ENCODE measurements around the gene SDC1. TPM values are rescaled to one million over a fixed set of nuclear protein-coding genes. Genes with fewer than 3 reads are reported as not detected.
A peak's percentile ranks its signal among the peaks of the same experiment; 100 is the strongest.
"Not testable (repeated sequence)": the region's sequence is repeated elsewhere in the genome, so short reads cannot be mapped to it uniquely, and the experiment has no call there.

The SDC1 gene, protein sequence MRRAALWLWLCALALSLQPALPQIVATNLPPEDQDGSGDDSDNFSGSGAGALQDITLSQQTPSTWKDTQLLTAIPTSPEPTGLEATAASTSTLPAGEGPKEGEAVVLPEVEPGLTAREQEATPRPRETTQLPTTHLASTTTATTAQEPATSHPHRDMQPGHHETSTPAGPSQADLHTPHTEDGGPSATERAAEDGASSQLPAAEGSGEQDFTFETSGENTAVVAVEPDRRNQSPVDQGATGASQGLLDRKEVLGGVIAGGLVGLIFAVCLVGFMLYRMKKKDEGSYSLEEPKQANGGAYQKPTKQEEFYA
- total RNA-seq (2014; rRNA removed; shearing (Covaris generic)), result 75.2 and 117 TPM in 2 replicates

DNA sequence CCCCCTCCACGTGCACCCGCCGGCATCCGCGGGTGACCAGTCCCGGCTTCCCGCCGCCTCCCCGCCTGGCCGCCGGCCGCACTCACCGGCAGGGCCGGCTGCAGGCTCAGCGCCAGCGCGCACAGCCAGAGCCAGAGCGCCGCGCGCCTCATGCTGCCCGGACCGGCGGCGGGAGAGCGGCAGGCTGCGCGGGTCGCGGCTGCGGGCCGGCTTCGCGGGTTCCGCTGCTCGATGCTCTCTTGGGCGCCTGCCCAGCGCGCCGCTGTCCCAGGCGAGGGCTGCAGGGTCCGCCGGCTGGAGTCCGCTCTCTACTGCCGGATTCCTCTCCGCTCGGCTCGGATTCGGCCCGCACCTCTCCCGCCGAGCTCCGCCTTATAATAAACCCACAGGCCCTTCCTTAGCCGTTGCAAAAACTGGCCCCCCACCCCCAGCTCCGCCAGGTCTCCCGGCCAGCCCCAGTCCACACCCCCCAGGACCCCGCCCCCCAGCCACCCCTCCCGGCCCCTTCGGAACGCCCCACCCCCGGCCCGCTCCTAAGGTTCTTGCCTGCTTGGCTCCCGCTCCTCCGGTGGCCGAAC is at the start of gene SDC1:
Gene SDC1 (minus strand): TSS at position 415 of the 578 bp plus-strand sequence. CDS start 263 bp downstream, at position 152.
- Histone ChIP-seq H3K4me3 (peak within 1 kb of the TSS; percentile 86), H3K9me3 (replicated peaks) (peaks cover 5% of the 10 kb centered on the region; the same call in 1 of the 2 replicates), H3K4me1 (replicated peaks) (peaks cover 58% of the 10 kb centered on the region), H3K27ac (peak within 1 kb of the TSS; percentile 48), H3K27me3 (replicated peaks) (no peaks in the 10 kb centered on the region), H3K36me3 (peaks cover 29% of the 10 kb centered on the region)
- peak; percentile 65 to 85 for DNase-seq (ENCODE audit: low read depth in 1 of 2, low spot score in 2 of 2)

DNA sequence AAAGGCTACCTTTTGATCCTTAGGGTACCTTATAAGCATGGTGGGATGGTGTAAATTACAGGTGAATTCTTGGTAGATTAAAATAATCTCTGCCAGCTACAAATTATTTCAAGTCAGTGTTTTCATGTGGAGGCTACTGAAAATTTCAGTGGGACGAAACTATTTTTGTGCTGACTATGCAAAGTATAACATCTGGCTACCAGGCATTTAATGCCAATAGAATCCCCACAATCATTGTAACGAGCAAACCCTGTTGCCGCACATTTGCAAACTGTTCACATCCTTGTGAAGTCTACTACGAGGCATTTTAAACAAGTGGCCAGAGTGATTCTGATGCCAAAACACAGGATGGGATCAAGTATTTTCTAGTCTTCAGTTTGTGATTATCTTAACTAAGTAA is 48.1 kb upstream of the SDC1 start:
- Histone ChIP-seq H3K9me3 (replicated peaks) (no peaks in the 10 kb centered on the region), H3K4me1 (replicated peaks) (no peaks in the 10 kb centered on the region), H3K27ac (no peak overlapping the region), H3K4me3 (no peak overlapping the region), H3K27me3 (replicated peaks) (no peaks in the 10 kb centered on the region), H3K36me3 (peaks cover 35% of the 10 kb centered on the region)
- DNase-seq (ENCODE audit: low read depth in 1 of 2, low spot score in 2 of 2), result no peak

DNA sequence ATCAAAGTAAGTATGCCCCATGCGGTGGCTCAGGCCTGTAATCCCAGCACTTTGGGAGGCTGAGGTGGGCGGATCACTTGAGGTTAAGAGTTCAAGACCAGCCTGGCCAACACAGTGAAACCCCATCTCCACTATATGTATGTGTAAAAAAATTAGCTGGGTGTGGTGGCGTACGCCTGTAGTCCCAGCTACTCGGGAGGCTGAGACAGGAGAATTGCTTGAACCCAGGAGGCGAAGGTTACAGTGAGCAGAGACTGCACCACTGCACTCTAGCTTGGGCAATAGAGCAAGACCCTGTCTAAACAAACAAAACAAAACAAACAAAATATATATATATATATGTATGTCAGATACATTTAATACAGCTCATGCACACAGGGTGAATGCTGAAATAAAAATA is 43.4 kb upstream of the SDC1 start:
- H3K9me3 ChIP-seq (replicated peaks); H3K27me3 ChIP-seq (replicated peaks); DNase-seq (ENCODE audit: low read depth in 1 of 2, low spot score in 2 of 2); H3K4me1 ChIP-seq (replicated peaks); H3K27ac ChIP-seq; H3K4me3 ChIP-seq: not testable (repeated sequence)
- H3K36me3 ChIP-seq, result peaks cover 25% of the 10 kb centered on the region

DNA sequence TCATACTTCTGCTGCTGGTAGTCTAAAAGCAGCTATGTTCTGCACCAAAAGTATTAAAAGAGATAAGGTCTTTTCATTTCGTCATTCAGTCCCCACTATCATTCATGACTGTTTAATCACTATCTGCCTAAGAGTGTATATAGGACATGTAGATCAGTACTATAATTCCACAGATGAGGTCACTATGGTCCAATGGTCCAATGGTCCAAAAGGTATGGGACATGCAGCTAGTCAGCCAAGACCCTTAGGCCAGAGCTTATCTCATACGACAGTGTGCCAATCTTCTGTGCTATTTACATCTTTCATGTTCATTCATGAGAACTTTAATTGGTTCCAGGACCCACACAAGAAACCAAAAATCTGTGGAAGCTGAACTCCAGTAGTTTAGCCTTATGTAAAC is 42.6 kb upstream of the SDC1 start:
- H3K27ac ChIP-seq, result no peak overlapping the region
- H3K27me3 ChIP-seq (replicated peaks), result no peaks in the 10 kb centered on the region
- H3K4me3 ChIP-seq, result no peak overlapping the region
- no peaks in the 10 kb centered on the region for H3K9me3 ChIP-seq (replicated peaks)
- peaks cover 26% of the 10 kb centered on the region for H3K36me3 ChIP-seq
- DNase-seq (ENCODE audit: low read depth in 1 of 2, low spot score in 2 of 2), result no peak
- H3K4me1 ChIP-seq (replicated peaks), result no peaks in the 10 kb centered on the region

GRCh38 chr2:20264629-20265028 is 39.7 kb upstream of the SDC1 start:
- Histone ChIP-seq H3K27me3 (replicated peaks) (no peaks in the 10 kb centered on the region), H3K4me3 (no peak overlapping the region), H3K36me3 (peaks cover 41% of the 10 kb centered on the region), H3K9me3 (replicated peaks) (no peaks in the 10 kb centered on the region), H3K27ac (no peak overlapping the region), H3K4me1 (replicated peaks) (no peaks in the 10 kb centered on the region)
- no peak for DNase-seq (ENCODE audit: low read depth in 1 of 2, low spot score in 2 of 2)

- no peaks in the 10 kb centered on the region for H3K9me3 ChIP-seq (replicated peaks)
- no peak overlapping the region for H3K4me3 ChIP-seq
- no peaks in the 10 kb centered on the region for H3K4me1 ChIP-seq (replicated peaks)
- DNase-seq (ENCODE audit: low read depth in 1 of 2, low spot score in 2 of 2), result no peak
- no peak overlapping the region for H3K27ac ChIP-seq
- H3K36me3 ChIP-seq, result peaks cover 72% of the 10 kb centered on the region
- no peaks in the 10 kb centered on the region for H3K27me3 ChIP-seq (replicated peaks)
These were observed 32.5 kb upstream of the SDC1 start for GRCh38 chr2:20257411-20257810.

DNA sequence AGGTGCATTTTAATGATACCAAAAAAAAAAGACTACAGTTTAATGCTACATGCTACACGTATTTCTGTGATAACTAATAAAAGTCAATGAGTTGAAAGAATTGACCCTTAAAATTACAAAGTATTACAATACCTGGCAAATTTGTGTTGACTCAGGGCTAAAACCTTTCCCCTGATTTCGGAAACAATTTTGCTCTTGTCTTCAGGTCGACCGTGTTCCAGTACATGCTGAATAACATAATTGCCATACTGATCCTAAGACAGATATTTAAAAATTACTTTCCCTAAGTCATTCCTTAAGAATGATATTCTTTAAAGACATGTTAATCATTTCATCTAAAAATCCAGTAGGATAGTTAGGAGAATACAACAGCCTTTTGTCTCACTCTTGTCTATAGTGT is 29.8 kb upstream of the SDC1 start:
- H3K27me3 ChIP-seq (replicated peaks), result no peaks in the 10 kb centered on the region
- no peak overlapping the region for H3K27ac ChIP-seq
- no peak overlapping the region for H3K4me3 ChIP-seq
- peaks cover 77% of the 10 kb centered on the region for H3K36me3 ChIP-seq
- DNase-seq (ENCODE audit: low read depth in 1 of 2, low spot score in 2 of 2), result no peak
- H3K9me3 ChIP-seq (replicated peaks), result no peaks in the 10 kb centered on the region
- H3K4me1 ChIP-seq (replicated peaks), result no peaks in the 10 kb centered on the region

- DNase-seq (ENCODE audit: low read depth in 1 of 2, low spot score in 2 of 2), result no peak
- H3K27ac ChIP-seq, result no peak overlapping the region
- no peak overlapping the region for H3K4me3 ChIP-seq
- no peaks in the 10 kb centered on the region for H3K9me3 ChIP-seq (replicated peaks)
- no peaks in the 10 kb centered on the region for H3K27me3 ChIP-seq (replicated peaks)
- H3K36me3 ChIP-seq, result peaks cover 78% of the 10 kb centered on the region
- H3K4me1 ChIP-seq (replicated peaks), result no peaks in the 10 kb centered on the region
These were observed 25.5 kb upstream of the SDC1 start for GRCh38 chr2:20250436-20250835.

DNA sequence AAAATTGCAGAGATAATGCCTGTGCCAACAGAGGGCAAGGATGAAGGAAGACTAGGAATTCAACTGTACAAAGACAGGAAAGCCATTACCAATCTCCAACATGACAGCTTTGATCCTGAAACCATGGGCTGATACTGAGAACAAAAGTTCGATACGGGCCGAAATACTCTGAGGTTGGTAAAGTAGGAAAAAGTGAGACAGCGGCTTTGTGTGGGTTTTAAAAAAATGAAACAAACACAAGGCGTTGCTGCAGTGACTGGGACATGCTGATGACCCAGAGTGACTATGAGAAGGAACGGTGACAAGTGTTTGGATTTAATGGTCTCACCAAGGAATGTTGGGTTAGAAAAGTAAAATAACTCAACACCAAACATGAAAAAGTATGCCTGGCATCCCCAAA is 24.2 kb upstream of the SDC1 start:
- no peaks in the 10 kb centered on the region for H3K9me3 ChIP-seq (replicated peaks)
- no peak overlapping the region for H3K27ac ChIP-seq
- no peaks in the 10 kb centered on the region for H3K27me3 ChIP-seq (replicated peaks)
- no peaks in the 10 kb centered on the region for H3K4me1 ChIP-seq (replicated peaks)
- H3K4me3 ChIP-seq, result no peak overlapping the region
- no peak for DNase-seq (ENCODE audit: low read depth in 1 of 2, low spot score in 2 of 2)
- peaks cover 66% of the 10 kb centered on the region for H3K36me3 ChIP-seq

DNA sequence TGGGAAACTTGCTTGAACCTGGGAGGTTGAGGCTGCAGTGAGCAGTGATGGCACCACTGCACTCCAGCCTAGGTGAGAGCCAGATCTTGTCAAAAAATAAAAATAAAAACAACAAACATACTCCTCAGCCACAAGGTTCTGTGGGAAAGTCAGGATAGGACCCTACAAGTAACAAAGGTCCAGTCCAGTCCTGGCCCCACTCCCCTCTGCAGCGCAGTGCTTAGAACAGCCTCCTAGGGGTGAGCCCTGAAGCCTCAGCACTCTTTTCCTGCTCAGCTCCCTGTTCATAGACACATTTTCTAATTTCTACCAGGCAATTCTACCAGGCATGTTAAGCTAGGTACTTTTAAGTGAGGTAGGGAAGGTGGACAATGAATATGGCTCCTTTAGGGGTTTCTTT is 22.2 kb upstream of the SDC1 start:
- Histone ChIP-seq H3K27ac (no peak overlapping the region), H3K4me3 (no peak overlapping the region), H3K4me1 (replicated peaks) (no peaks in the 10 kb centered on the region), H3K36me3 (peaks cover 46% of the 10 kb centered on the region), H3K27me3 (replicated peaks) (no peaks in the 10 kb centered on the region), H3K9me3 (replicated peaks) (no peaks in the 10 kb centered on the region)
- no peak for DNase-seq (ENCODE audit: low read depth in 1 of 2, low spot score in 2 of 2)

GRCh38 chr2:20243637-20244036 is 18.7 kb upstream of the SDC1 start:
- H3K27me3 ChIP-seq (replicated peaks); H3K9me3 ChIP-seq (replicated peaks); H3K4me3 ChIP-seq; H3K27ac ChIP-seq; H3K4me1 ChIP-seq (replicated peaks); DNase-seq (ENCODE audit: low read depth in 1 of 2, low spot score in 2 of 2): not testable (repeated sequence)
- H3K36me3 ChIP-seq, result peaks cover 15% of the 10 kb centered on the region

DNA sequence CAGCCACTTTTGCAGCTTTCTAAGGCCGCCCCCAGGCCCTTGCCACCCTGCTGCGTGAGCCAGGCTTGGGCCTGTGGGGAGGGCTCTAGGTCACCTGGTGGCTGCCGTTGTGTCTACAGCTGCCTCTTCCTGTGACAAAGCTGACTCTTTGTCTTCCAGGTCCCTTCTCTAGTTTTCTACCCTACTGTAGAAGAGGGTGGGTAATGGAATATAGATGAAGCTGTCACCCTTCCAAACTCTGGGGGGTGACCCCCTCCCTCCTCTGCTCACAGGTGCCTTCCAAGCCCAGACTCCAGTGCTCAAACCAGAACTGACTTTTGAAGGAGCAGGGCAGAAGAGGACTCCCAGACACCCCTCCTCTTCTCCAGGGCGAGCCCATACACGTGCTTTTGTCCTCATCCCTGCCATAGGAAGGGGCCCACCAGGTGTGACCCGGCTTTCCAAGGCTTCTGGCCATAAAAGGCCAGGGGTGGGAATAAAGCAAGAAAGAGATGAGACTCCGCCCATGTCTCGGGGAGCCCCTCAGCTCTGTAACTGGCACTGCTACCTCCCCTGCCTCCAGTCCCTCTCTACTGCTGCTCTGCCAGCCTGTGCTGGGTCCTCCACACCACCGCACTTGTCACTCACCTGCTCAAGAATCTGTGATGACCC is 17.9 kb upstream of the SDC1 start:
- Histone ChIP-seq H3K9me3 (replicated peaks) (peaks cover 3% of the 10 kb centered on the region; the same call in 1 of the 2 replicates), H3K27ac (no peak overlapping the region), H3K4me1 (replicated peaks) (no peaks in the 10 kb centered on the region), H3K36me3 (peaks cover 8% of the 10 kb centered on the region), H3K4me3 (no peak overlapping the region), H3K27me3 (replicated peaks) (no peaks in the 10 kb centered on the region)
- no peak for DNase-seq (ENCODE audit: low read depth in 1 of 2, low spot score in 2 of 2)

DNA sequence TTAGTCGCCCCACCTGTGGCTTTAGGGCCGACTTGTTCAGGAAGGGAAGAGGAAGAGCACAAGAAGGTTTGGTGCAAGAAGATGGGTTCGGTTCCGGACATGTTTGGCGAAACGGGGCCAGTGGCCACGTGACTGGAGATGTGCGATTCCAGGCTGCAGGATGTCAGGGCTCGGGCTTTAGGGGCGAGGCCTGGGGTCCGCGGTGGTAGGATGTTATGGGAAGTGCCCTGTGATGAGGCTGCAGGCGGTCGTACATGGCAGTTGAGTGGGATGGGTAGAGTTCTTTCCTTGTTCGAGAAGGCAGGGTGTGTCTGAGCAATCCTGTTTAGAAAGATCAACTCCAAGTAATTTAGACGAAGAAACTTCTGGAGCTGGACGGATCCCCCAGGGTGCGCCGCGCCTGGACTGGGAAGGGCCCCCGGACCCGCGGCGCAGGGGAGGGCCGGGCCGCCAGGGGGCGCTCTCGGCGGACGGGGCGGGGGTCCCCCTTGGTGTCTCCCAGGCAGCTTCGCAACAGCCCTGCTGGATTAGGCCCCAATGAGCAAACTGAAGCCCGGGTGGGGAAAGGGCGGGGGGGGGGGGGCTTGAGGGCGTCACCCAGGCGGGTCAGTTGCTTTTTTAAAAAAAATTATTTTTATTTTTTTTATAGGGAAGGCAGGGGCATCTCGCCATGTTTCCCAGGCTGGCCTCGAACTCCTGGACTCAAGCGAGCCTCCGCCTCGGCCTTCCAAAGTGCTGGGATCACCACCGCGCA is 17.2 kb upstream of the SDC1 start:
- H3K27ac ChIP-seq, result no peak overlapping the region
- peaks cover 1% of the 10 kb centered on the region for H3K36me3 ChIP-seq
- no peaks in the 10 kb centered on the region for H3K27me3 ChIP-seq (replicated peaks)
- no peak for DNase-seq (ENCODE audit: low read depth in 1 of 2, low spot score in 2 of 2)
- H3K4me1 ChIP-seq (replicated peaks), result no peaks in the 10 kb centered on the region
- no peak overlapping the region for H3K4me3 ChIP-seq
- H3K9me3 ChIP-seq (replicated peaks), result peaks cover 4% of the 10 kb centered on the region; the same call in 1 of the 2 replicates

DNA sequence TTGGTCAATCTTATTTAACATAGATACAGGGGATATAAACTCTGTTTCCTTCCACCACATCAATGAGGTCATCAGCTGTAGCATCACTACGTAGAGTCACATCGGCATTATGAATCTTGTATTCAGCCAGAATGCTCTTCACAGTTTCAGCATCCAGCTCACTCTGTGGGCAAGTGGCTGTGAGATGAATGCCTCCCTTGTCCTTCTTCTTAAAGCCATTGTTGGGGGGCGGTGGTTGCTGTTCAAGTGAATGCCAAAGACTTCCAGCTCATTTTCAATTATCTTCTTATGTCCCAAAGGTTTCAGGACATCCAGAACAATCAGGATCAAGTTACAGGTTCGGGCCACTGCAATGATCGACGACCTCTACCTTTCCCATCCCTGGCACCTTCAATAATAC is 15.4 kb upstream of the SDC1 start:
- not testable (repeated sequence) for H3K9me3 ChIP-seq (replicated peaks)

More for the DNA sequence above, 15.4 kb upstream of the SDC1 start:
- H3K27me3 ChIP-seq (replicated peaks); H3K4me3 ChIP-seq; H3K36me3 ChIP-seq; H3K4me1 ChIP-seq (replicated peaks); H3K27ac ChIP-seq; DNase-seq (ENCODE audit: low read depth in 1 of 2, low spot score in 2 of 2): not testable (repeated sequence)
